ENCODE results near the gene SUGCT. TPM values are rescaled to one million over a fixed set of nuclear protein-coding genes. Genes with fewer than 3 reads are reported as not detected.
A peak's percentile ranks its signal among the peaks of the same experiment; 100 is the strongest.

The SUGCT gene
- total RNA-seq, 1 donor from 2014 or later, result 9.8 TPM

- no peaks in the 10 kb centered on the region for H3K9me3 Mint-ChIP-seq
- no peak for TF ChIP-seq CTCF (IDR thresholded peaks at IDR 0.05; ENCODE audit: unreplicated experiment)
- H3K36me3 Mint-ChIP-seq, result no peaks in the 10 kb centered on the region
- peak overlapping the region; percentile 84 for H3K27ac Mint-ChIP-seq
- DNase-seq (ENCODE audit: low spot score in 2 of 2, unreplicated experiment in 2 of 2), result no peak
- peaks cover 45% of the 10 kb centered on the region for H3K4me1 Mint-ChIP-seq
- no peak overlapping the region for H3K4me3 Mint-ChIP-seq
- H3K27me3 Mint-ChIP-seq (ENCODE audit: low read depth), result no peaks in the 10 kb centered on the region
Observed at GRCh38 chr7:40700653-40701421, 566.0 kb downstream of the SUGCT start.

GRCh38 chr7:40701836-40702551 is 567.2 kb downstream of the SUGCT start:
- no peak for DNase-seq (ENCODE audit: low spot score in 2 of 2, unreplicated experiment in 2 of 2)
- no peak overlapping the region for H3K4me3 Mint-ChIP-seq
- no peaks in the 10 kb centered on the region for H3K9me3 Mint-ChIP-seq
- H3K27ac Mint-ChIP-seq, result peak overlapping the region; percentile 84
- H3K4me1 Mint-ChIP-seq, result peaks cover 45% of the 10 kb centered on the region
- TF ChIP-seq CTCF (IDR thresholded peaks at IDR 0.05; ENCODE audit: unreplicated experiment), result no peak
- no peaks in the 10 kb centered on the region for H3K27me3 Mint-ChIP-seq (ENCODE audit: low read depth)
- no peaks in the 10 kb centered on the region for H3K36me3 Mint-ChIP-seq

GRCh38 chr7:40704172-40704571 is 569.4 kb downstream of the SUGCT start:
- Mint-ChIP-seq H3K4me1 (peaks cover 35% of the 10 kb centered on the region), H3K27me3 (ENCODE audit: low read depth) (no peaks in the 10 kb centered on the region), H3K9me3 (no peaks in the 10 kb centered on the region), H3K4me3 (no peak overlapping the region), H3K27ac (no peak overlapping the region), H3K36me3 (no peaks in the 10 kb centered on the region)
- no peak for TF ChIP-seq CTCF (IDR thresholded peaks at IDR 0.05; ENCODE audit: unreplicated experiment)
- DNase-seq (ENCODE audit: low spot score in 2 of 2, unreplicated experiment in 2 of 2), result no peak

GRCh38 chr7:40706829-40707228 is 572.0 kb downstream of the SUGCT start:
- Mint-ChIP-seq H3K27ac (no peak overlapping the region), H3K4me3 (no peak overlapping the region), H3K36me3 (no peaks in the 10 kb centered on the region), H3K27me3 (ENCODE audit: low read depth) (no peaks in the 10 kb centered on the region), H3K9me3 (no peaks in the 10 kb centered on the region), H3K4me1 (peaks cover 21% of the 10 kb centered on the region)
- no peak for TF ChIP-seq CTCF (IDR thresholded peaks at IDR 0.05; ENCODE audit: unreplicated experiment)
- DNase-seq (ENCODE audit: low spot score in 2 of 2, unreplicated experiment in 2 of 2), result no peak

GRCh38 chr7:40709062-40709964 is 574.5 kb downstream of the SUGCT start:
- TF ChIP-seq CTCF (IDR thresholded peaks at IDR 0.05; ENCODE audit: unreplicated experiment), result no peak
- no peak for DNase-seq (ENCODE audit: low spot score in 2 of 2, unreplicated experiment in 2 of 2)
- peaks cover 19% of the 10 kb centered on the region for H3K4me1 Mint-ChIP-seq
- H3K36me3 Mint-ChIP-seq, result no peaks in the 10 kb centered on the region
- H3K27ac Mint-ChIP-seq, result no peak overlapping the region
- no peaks in the 10 kb centered on the region for H3K27me3 Mint-ChIP-seq (ENCODE audit: low read depth)
- no peak overlapping the region for H3K4me3 Mint-ChIP-seq
- no peaks in the 10 kb centered on the region for H3K9me3 Mint-ChIP-seq

Measured in mesothelial cell of epicardium (in vitro differentiated cells).